ENCODE results near the gene EMC8. TPM values are rescaled to one million over a fixed set of nuclear protein-coding genes. Genes with fewer than 3 reads are reported as not detected.

Gene EMC8
- total RNA-seq, 2 experiments from 2014 or later = 30.4 to 32.9 TPM

DNA sequence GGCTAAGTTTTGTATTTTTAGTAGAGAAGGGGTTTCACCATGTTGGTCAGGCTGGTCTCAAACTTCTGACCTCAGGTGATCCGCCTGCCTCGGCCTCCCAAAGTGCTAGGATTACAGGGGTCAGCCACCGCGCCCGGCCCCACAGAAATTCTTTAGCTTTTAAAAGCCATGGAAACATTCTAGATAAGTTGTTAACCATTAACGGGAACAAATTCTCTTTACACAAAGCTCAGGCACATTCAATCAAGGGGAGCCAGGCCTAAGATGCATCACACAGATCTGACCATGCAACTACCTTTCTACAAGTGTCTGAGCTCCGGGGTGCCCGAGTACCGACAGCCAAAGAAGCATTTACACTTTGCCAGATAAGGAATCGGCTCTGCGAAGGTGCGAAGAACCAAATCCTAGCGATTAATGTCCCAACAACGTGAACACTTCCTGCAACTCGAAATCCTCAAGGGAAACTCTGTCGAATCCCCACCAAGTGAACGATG, 1.0 kb downstream of the EMC8 start:
- Mint-ChIP-seq H3K27ac (peak overlapping the region; percentile 67), H3K4me3 (peak overlapping the region; percentile 85), H3K36me3 (ENCODE audit: low read depth) (peaks cover 63% of the 10 kb centered on the region), H3K27me3 (no peaks in the 10 kb centered on the region), H3K9me3 (ENCODE audit: low read depth) (no peaks in the 10 kb centered on the region), H3K4me1 (peaks cover 61% of the 10 kb centered on the region)
- no peak for DNase-seq
- CTCF ChIA-PET = interaction anchor here (1.2 to 1.5 kb wide), 3 partner anchors 9 to 100 kb away, joined by 4 to 8 read pairs (median 5); partner anchors contain the start of gene IRF8
- POLR2A ChIA-PET = interaction anchor here (0.5 kb wide), 1 partner anchor 30 kb away, joined by 3 read pairs; no protein-coding TSS in a partner anchor
- no peak for ATAC-seq
- intact Hi-C loops (cut with DNase I, micrococcal nuclease) = loop anchor here in 1 of 2 experiments (2.0 kb wide), 1 partner anchor 188 kb away; no protein-coding TSS in a partner anchor

DNA sequence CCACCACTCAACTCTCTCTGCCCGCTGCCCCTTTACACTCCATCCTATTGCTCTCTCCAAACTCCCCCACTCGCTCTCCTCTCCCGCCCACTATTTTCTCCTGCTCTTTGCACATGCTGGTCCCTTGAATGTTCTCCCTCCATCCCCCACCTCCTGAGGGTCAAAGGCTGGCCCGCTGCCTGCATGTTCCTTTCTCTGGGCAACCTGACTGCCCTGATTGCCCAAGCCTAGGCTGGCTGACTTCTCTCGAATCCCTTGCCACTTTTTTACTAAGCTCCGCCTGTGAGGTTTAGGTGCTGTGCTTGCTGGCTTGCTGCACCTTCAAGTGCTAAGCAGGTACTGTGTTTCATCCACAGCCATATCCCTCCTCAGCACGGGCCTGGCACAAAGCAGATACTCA, 2.7 kb downstream of the EMC8 start:
- POLR2A ChIA-PET = no interaction called here
- peaks cover 52% of the 10 kb centered on the region for H3K4me1 Mint-ChIP-seq
- intact Hi-C loops (cut with DNase I, micrococcal nuclease) = no loop called here
- H3K36me3 Mint-ChIP-seq (ENCODE audit: low read depth) = peaks cover 62% of the 10 kb centered on the region
- CTCF ChIA-PET = interaction anchor here (0.7 kb wide), 1 partner anchor 213 kb away, joined by 3 read pairs; no protein-coding TSS in a partner anchor
- H3K27ac Mint-ChIP-seq = peak overlapping the region; percentile 6
- ATAC-seq = no peak
- H3K4me3 Mint-ChIP-seq = no peak overlapping the region
- H3K9me3 Mint-ChIP-seq (ENCODE audit: low read depth) = no peaks in the 10 kb centered on the region
- H3K27me3 Mint-ChIP-seq = no peaks in the 10 kb centered on the region
- no peak for DNase-seq

DNA sequence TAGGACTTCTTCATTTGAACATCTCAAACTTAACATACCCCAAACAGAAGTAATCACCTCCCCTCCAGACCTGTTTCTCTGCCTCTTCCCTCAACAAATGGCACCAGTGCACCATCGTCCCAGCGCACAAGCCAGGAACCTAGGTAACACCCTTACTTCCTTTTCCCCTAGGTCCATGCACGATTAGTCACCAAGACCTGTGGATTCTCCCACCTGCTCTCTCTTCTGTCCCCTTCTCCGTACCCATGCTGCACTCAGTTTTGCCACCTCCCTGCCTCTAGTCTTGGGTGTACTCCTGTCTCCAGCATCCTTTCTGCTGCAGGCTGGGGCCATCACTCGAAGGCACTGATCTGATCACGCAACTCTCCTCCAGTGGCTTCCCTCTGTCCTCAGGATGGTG, 3.2 kb downstream of the EMC8 start:
- DNase-seq (no peak), ATAC-seq (no peak)
- intact Hi-C loops (cut with DNase I, micrococcal nuclease) = no loop called here
- Mint-ChIP-seq H3K27ac (peak overlapping the region; percentile 6), H3K4me3 (no peak overlapping the region), H3K36me3 (ENCODE audit: low read depth) (peaks cover 63% of the 10 kb centered on the region), H3K9me3 (ENCODE audit: low read depth) (no peaks in the 10 kb centered on the region), H3K27me3 (no peaks in the 10 kb centered on the region), H3K4me1 (peaks cover 51% of the 10 kb centered on the region)
- ChIA-PET POLR2A (no interaction called here), CTCF (no interaction called here)

DNA sequence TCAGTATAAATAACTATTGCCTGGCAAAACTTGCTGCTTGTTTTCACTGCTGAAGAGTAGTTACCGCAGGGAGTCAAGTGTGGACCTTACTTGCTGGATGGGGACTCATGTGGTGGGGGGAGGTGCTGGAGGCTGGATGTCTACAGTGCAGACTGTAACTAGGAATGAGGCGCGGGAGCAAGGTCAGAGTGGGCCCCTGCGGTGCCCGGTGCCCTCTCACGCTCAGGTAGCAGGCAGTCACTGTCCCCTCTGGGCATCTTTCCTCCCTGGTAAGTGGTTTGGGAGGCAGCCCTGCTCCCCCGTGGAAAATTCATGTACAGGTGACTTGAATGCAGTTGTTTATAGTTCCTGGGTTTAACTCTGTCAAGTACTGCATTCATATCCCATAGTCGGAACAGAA, 4.6 kb downstream of the EMC8 start:
- Mint-ChIP-seq H3K4me1 (peaks cover 52% of the 10 kb centered on the region), H3K27ac (no peak overlapping the region), H3K9me3 (ENCODE audit: low read depth) (no peaks in the 10 kb centered on the region), H3K4me3 (no peak overlapping the region), H3K36me3 (ENCODE audit: low read depth) (peaks cover 68% of the 10 kb centered on the region), H3K27me3 (no peaks in the 10 kb centered on the region)
- intact Hi-C loops (cut with DNase I, micrococcal nuclease) = no loop called here
- ChIA-PET POLR2A (no interaction called here), CTCF (interaction anchor here (1.0 kb wide), 1 partner anchor 201 kb away, joined by 3 read pairs; no protein-coding TSS in a partner anchor)
- DNase-seq = no peak
- ATAC-seq = no peak

DNA sequence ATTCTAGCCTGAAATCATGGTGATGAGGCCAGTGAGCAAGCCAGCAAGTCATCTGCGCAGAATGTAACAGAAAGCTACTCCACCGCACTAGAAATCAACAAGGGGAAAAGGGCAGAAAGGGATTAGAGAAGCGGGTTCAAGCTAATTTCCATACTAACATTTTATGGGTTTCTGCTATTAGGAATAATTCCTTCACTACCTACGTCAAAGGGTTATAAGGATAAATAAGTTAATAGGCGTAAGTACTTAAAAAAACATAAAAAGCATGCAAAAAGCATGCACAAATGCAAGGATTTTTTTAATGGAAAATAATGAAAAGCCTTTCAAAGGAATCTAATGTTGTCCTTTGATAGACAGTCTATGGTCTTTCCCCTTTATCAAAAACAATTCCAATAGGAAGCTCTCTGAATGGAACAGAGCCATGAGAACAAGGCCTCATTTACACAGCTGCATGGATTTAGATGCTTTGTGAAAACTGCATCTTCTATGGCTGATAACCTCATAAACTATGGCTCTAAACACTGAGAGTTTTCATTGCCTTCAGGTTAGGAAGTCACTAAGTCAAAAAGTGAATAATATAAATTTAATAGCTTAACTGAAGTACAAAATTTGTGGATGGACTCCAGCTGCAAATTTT, 5.6 kb downstream of the EMC8 start:
- no peak overlapping the region for H3K4me3 Mint-ChIP-seq

DNA sequence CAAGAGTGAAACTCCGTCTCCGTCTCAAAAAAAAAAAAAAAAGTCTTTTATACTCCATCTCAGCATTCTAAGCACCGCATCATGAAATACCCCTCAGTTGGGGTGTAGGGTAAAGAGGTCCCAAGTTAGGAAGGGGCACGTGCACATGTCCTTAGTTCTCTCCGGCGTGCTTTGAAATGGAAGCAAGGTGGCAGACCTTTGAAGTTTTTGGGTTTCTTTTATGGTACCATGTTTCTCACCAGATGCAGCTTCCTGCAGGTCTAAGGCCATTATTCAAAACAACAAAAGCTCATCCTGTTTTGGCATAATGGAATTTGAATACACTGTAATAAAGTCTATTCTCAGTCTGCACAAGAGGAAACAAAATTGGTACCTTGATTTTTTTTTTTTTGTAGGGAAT, 9.6 kb downstream of the EMC8 start:
- Mint-ChIP-seq H3K36me3 (ENCODE audit: low read depth) (peaks cover 73% of the 10 kb centered on the region), H3K4me1 (peaks cover 25% of the 10 kb centered on the region), H3K27me3 (no peaks in the 10 kb centered on the region), H3K27ac (no peak overlapping the region), H3K4me3 (no peak overlapping the region), H3K9me3 (ENCODE audit: low read depth) (no peaks in the 10 kb centered on the region)
- CTCF ChIA-PET = interaction anchor here (0.6 to 1.1 kb wide), 2 partner anchors 8 to 30 kb away, joined by 3 to 4 read pairs; no protein-coding TSS in a partner anchor
- no peak for ATAC-seq
- intact Hi-C loops (cut with DNase I, micrococcal nuclease) = no loop called here
- POLR2A ChIA-PET = no interaction called here
- DNase-seq = no peak

More for the DNA sequence above, 5.6 kb downstream of the EMC8 start:
- Mint-ChIP-seq H3K9me3 (ENCODE audit: low read depth) (no peaks in the 10 kb centered on the region), H3K4me1 (peaks cover 52% of the 10 kb centered on the region), H3K27ac (no peak overlapping the region), H3K36me3 (ENCODE audit: low read depth) (peaks cover 75% of the 10 kb centered on the region), H3K27me3 (no peaks in the 10 kb centered on the region)
- intact Hi-C loops (cut with DNase I, micrococcal nuclease) = no loop called here
- POLR2A ChIA-PET = no interaction called here
- CTCF ChIA-PET = interaction anchor here (0.9 to 1.0 kb wide), 2 partner anchors 75 to 202 kb away, joined by 3 to 5 read pairs; no protein-coding TSS in a partner anchor
- ATAC-seq = no peak
- no peak for DNase-seq

DNA sequence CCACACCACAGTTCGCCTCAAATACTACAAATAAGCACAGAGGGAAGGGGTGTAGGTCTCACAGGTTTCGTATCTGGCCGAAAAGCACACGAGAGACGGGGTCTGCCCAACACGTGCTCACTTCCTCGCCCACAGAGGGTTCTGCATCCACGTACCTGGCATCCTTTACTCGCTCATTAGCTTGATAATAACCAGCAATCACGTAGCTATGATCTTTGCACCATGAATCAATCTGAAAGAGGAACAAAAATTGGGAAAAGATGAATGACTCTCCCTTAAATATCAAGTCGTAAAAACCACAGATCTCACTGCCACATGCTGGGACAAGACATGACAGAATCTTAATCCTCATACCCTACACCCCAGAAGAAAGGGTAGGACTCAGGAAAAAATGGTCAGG, 10.5 kb downstream of the EMC8 start:
- Mint-ChIP-seq H3K9me3 (ENCODE audit: low read depth) (no peaks in the 10 kb centered on the region), H3K36me3 (ENCODE audit: low read depth) (peaks cover 66% of the 10 kb centered on the region), H3K27ac (no peak overlapping the region), H3K27me3 (no peaks in the 10 kb centered on the region), H3K4me3 (no peak overlapping the region), H3K4me1 (peaks cover 25% of the 10 kb centered on the region)
- POLR2A ChIA-PET = no interaction called here
- DNase-seq (no peak), ATAC-seq (no peak)
- CTCF ChIA-PET = interaction anchor here (0.7 to 1.1 kb wide), 2 partner anchors 9 to 173 kb away, joined by 3 to 4 read pairs; no protein-coding TSS in a partner anchor
- intact Hi-C loops (cut with DNase I, micrococcal nuclease) = no loop called here

DNA sequence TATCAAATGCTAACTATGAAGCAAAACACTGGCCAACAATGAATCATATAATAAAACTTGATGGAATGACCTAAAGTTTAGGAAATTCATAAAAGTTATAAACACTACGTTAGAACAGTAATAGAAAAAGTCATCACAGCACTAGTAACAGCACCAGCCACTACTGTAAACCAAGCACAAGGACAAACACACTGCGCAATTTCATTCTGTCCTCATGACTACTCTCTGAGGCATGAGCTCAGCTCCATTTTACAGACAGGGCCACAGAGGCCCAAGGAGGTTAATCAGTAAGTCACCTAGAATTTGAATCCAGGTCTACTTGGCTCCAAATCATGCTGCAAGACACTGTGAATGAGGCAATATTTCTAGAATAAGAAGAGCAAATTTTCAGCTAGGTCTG, 13.4 kb downstream of the EMC8 start:
- peaks cover 51% of the 10 kb centered on the region for H3K36me3 Mint-ChIP-seq (ENCODE audit: low read depth)
- H3K4me1 Mint-ChIP-seq = peaks cover 12% of the 10 kb centered on the region
- no peaks in the 10 kb centered on the region for H3K9me3 Mint-ChIP-seq (ENCODE audit: low read depth)
- no peaks in the 10 kb centered on the region for H3K27me3 Mint-ChIP-seq
- ATAC-seq (no peak), DNase-seq (no peak)
- no peak overlapping the region for H3K27ac Mint-ChIP-seq
- CTCF ChIA-PET = no interaction called here
- no peak overlapping the region for H3K4me3 Mint-ChIP-seq
- intact Hi-C loops (cut with DNase I, micrococcal nuclease) = loop anchor here in 1 of 2 experiments (1.0 kb wide), 1 partner anchor 31 kb away; no protein-coding TSS in a partner anchor
- POLR2A ChIA-PET = no interaction called here

DNA sequence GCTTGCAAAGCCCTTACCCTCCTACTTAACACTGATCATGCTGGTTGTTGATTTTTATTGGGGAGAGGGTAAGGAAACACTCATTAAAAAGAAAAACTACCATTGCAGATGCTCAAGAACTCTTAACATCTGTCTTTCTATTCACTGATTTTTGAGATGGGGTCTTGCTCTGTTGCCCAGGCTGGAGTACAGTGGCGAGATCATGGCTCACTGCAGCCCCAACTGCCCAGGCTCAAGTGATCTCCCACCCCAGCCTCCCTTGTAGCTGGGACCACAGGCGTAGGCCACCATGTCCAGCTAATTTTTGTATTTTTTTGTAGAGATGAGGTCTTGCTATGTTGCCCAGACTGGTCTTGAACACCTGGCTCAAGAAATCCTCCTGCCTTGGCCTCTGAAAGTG, 14.5 kb downstream of the EMC8 start:
- intact Hi-C loops (cut with DNase I, micrococcal nuclease) = no loop called here
- H3K9me3 Mint-ChIP-seq (ENCODE audit: low read depth) = no peaks in the 10 kb centered on the region
- ATAC-seq (no peak), DNase-seq (no peak)
- no peak overlapping the region for H3K4me3 Mint-ChIP-seq
- POLR2A ChIA-PET = no interaction called here
- no peak overlapping the region for H3K27ac Mint-ChIP-seq
- H3K4me1 Mint-ChIP-seq = peaks cover 2% of the 10 kb centered on the region
- CTCF ChIA-PET = no interaction called here
- H3K36me3 Mint-ChIP-seq (ENCODE audit: low read depth) = peaks cover 49% of the 10 kb centered on the region
- no peaks in the 10 kb centered on the region for H3K27me3 Mint-ChIP-seq

DNA sequence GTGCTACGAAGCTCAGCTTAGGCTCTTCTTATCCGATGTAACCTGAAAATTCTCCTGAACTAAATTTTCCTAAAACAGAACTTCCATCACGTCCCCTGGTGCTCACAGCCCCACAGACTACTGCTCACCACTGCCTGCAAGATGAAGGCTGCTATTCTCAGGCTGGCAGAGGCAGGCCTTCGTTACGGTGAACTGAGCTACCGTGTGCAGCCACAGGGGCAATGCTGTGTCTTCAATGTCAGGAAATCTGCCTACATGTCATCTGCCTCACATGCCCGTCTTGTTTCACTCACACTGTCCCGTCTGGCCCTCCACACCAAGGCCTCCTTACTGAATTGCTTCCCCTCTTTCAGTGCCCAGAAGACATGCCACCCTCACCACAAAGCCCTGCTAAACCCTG, 15.9 kb downstream of the EMC8 start:
- DNase-seq = no peak
- peaks cover 5% of the 10 kb centered on the region for H3K4me1 Mint-ChIP-seq
- CTCF ChIA-PET = no interaction called here
- peaks cover 50% of the 10 kb centered on the region for H3K36me3 Mint-ChIP-seq (ENCODE audit: low read depth)
- intact Hi-C loops (cut with DNase I, micrococcal nuclease) = no loop called here
- H3K27ac Mint-ChIP-seq = peak overlapping the region; percentile 13
- no peak overlapping the region for H3K4me3 Mint-ChIP-seq
- POLR2A ChIA-PET = no interaction called here
- ATAC-seq = no peak
- no peaks in the 10 kb centered on the region for H3K27me3 Mint-ChIP-seq
- H3K9me3 Mint-ChIP-seq (ENCODE audit: low read depth) = no peaks in the 10 kb centered on the region

DNA sequence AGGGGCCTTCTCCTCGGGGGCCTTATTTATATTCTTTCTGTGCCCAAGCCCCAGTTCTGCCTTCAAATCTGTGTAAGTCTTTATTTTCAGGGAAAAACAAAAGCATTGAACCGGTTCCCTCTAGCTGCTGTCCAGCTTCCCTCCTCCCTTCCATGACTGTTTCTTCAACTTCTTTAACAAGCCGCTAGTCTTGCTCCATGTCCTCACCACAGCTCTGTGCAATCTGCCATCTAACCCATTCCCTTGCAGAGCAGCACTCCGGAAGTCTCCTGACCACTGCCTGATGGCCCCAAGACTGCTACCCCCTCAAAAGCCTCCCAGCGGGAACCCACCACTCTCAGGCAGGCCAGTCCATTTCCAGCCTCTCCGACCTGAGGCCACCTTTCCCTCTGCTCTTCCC, 16.9 kb downstream of the EMC8 start:
- ATAC-seq = no peak
- Mint-ChIP-seq H3K27me3 (no peaks in the 10 kb centered on the region), H3K4me3 (no peak overlapping the region), H3K36me3 (ENCODE audit: low read depth) (peaks cover 47% of the 10 kb centered on the region), H3K4me1 (peaks cover 5% of the 10 kb centered on the region), H3K27ac (no peak overlapping the region), H3K9me3 (ENCODE audit: low read depth) (no peaks in the 10 kb centered on the region)
- ChIA-PET POLR2A (no interaction called here), CTCF (no interaction called here)
- intact Hi-C loops (cut with DNase I, micrococcal nuclease) = no loop called here
- no peak for DNase-seq

DNA sequence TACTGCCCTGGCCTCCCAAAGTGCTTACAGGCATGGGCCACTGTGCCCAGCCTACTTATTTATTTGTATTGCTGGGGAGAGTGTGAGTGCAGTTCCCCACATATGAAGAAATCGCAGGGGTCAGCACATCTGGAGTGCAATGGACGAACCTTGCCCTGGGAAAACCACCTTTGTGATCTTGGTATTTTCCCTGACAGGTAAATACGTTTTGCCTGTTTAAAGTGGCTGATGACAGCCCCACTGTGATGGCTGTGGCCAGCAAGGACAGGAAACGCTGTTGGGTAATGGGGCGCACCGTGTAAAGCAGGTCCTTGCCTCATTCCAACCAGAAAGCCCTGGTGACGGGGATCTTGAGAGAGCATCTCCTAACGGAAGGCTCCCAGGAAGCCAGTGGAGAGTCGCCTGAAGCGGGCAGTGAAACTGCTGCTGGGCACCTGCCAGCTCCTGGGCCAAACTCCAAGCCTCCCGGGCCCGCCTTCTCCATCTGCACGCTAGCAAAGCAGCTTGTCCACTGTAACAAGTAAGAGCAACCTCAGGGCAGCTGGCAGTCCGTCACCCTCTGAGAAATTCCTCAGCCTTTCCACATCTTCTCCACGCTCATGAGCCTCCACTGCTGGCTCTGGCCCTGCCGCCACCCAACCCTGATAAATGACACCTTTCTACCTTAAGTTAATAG, 17.5 kb downstream of the EMC8 start:
- no peak for DNase-seq
- no peak overlapping the region for H3K27ac Mint-ChIP-seq
- CTCF ChIA-PET = no interaction called here
- no peak overlapping the region for H3K4me3 Mint-ChIP-seq
- peaks cover 42% of the 10 kb centered on the region for H3K36me3 Mint-ChIP-seq (ENCODE audit: low read depth)
- POLR2A ChIA-PET = no interaction called here
- H3K9me3 Mint-ChIP-seq (ENCODE audit: low read depth) = no peaks in the 10 kb centered on the region
- H3K27me3 Mint-ChIP-seq = no peaks in the 10 kb centered on the region
- peaks cover 5% of the 10 kb centered on the region for H3K4me1 Mint-ChIP-seq
- no peak for ATAC-seq
- intact Hi-C loops (cut with DNase I, micrococcal nuclease) = no loop called here

All from activated CD4-positive, alpha-beta T cell treated with anti-CD3 and anti-CD28 coated beads for 36 hours (primary cell).